GM18907 (cell line): ENCODE measurements around the gene PTTG1IP.
"Not testable (repeated sequence)": the region's sequence is repeated elsewhere in the genome, so short reads cannot be mapped to it uniquely, and the experiment has no call there.

Source experiments
- ATAC-seq: cut with Tn5 transposase; IDR thresholded peaks from one replicate; pipeline ENCODE4 v1.9.1; 2021; ENCODE audit warnings: mild to moderate bottlenecking, moderate library complexity; ENCODE audit not compliant: unreplicated experiment

The PTTG1IP gene

GRCh38 chr21:44886113-44887075 is 12.9 kb upstream of the PTTG1IP start:
- no peak for ATAC-seq

GRCh38 chr21:44885615-44886014 is 12.1 kb upstream of the PTTG1IP start:
- ATAC-seq: no peak

- no peak for ATAC-seq
These were observed 10.6 kb upstream of the PTTG1IP start for GRCh38 chr21:44884097-44884496.

- no peak for ATAC-seq
These were observed 9.8 kb upstream of the PTTG1IP start for GRCh38 chr21:44883250-44883649.

- ATAC-seq: peak; percentile 54
These were observed 7.8 kb upstream of the PTTG1IP start for GRCh38 chr21:44881198-44881872.

GRCh38 chr21:44880405-44881197 is 7.1 kb upstream of the PTTG1IP start:
- ATAC-seq: peak; percentile 23

GRCh38 chr21:44879238-44879637 is 5.7 kb upstream of the PTTG1IP start:
- ATAC-seq: not testable (repeated sequence)

- no peak for ATAC-seq
These were observed 4.8 kb upstream of the PTTG1IP start for GRCh38 chr21:44878053-44878982.

- ATAC-seq: no peak
These were observed 3.5 kb upstream of the PTTG1IP start for GRCh38 chr21:44876849-44877575.

- no peak for ATAC-seq
These were observed 1.8 kb upstream of the PTTG1IP start for GRCh38 chr21:44875316-44875700.

GRCh38 chr21:44874497-44875315 is 1.2 kb upstream of the PTTG1IP start:
- ATAC-seq: peak; percentile 12

GRCh38 chr21:44874240-44874496 is 678 bp upstream of the PTTG1IP start:
- no peak for ATAC-seq

- ATAC-seq: peak; percentile 13
These were observed 688 bp downstream of the PTTG1IP start for GRCh38 chr21:44872649-44873355.

- ATAC-seq: no peak
These were observed 1.2 kb downstream of the PTTG1IP start for GRCh38 chr21:44872323-44872648.

- no peak for ATAC-seq
These were observed 1.8 kb downstream of the PTTG1IP start for GRCh38 chr21:44871576-44872269.

- ATAC-seq: no peak
These were observed 2.6 kb downstream of the PTTG1IP start for GRCh38 chr21:44870748-44871495.
